Measurements from ENCODE around the gene CANT1. TPM values are rescaled to one million over a fixed set of nuclear protein-coding genes. Genes with fewer than 3 reads are reported as not detected.
A peak's percentile ranks its signal among the peaks of the same experiment; 100 is the strongest.

The CANT1 gene
- total RNA-seq, 5 donors from 2014 or later (not counting 1 experiment from before 2014, with no cell fraction given) = 46.2 to 63.1 (median 57.7) TPM

GRCh38 chr17:78993981-78994671, 15.4 kb downstream of the CANT1 start:
- CTCF ChIA-PET = no interaction called here

GRCh38 chr17:78993241-78993956, 16.2 kb downstream of the CANT1 start:
- CTCF ChIA-PET = interaction anchor here (0.5 to 0.6 kb wide), 2 partner anchors 25 to 70 kb away, joined by 3 to 6 read pairs; no protein-coding TSS in a partner anchor
- no peak overlapping the region for H3K4me3 Mint-ChIP-seq
- H3K9me3 Mint-ChIP-seq = no peaks in the 10 kb centered on the region
- H3K9me3 ChIP-seq = no peaks in the 10 kb centered on the region
- peaks cover 4 to 8% (median 5%) of the 10 kb centered on the region in 3 donors for H3K4me1 Mint-ChIP-seq
- 83% methylated on average over 49 of the region's 49 CpGs for WGBS (ENCODE audit: insufficient coverage)
- no peak overlapping the region for H3K4me3 ChIP-seq (ENCODE audit: control insufficient read depth in 1 of 2, extremely low read depth in 1 of 2, low read length in 1 of 2)
- no peak overlapping the region for H3K27ac ChIP-seq (ENCODE audit: low read length)
- peaks cover 12 to 68% of the 10 kb centered on the region in 2 donors for H3K36me3 ChIP-seq (ENCODE audit: control insufficient read depth in 2 of 2, extremely low read depth in 1 of 2, insufficient read depth in 1 of 2, low read length in 1 of 2)
- H3K4me1 ChIP-seq (ENCODE audit: control insufficient read depth in 1 of 2, extremely low read depth in 1 of 2, insufficient read depth in 2 of 2, low read length in 2 of 2) = no peaks in the 10 kb centered on the region
- H3K27me3 ChIP-seq (replicated peaks in 1 of 2; ENCODE audit: control insufficient read depth in 2 of 2, extremely low read depth in 1 of 2, insufficient read depth in 2 of 2, low read length in 1 of 2) = no peaks in the 10 kb centered on the region
- no peaks in the 10 kb centered on the region for H3K27me3 Mint-ChIP-seq
- no peak overlapping the region for H3K27ac Mint-ChIP-seq
- peaks cover 51% of the 10 kb centered on the region for H3K36me3 Mint-ChIP-seq
- peak in 27 of 35 experiments; percentile 14 to 70 (median 46) for DNase-seq
- POLR2A ChIA-PET = no interaction called here
- peak; percentile 61 to 73 (median 69) for ATAC-seq (replicated peaks in 1 of 4)

More at GRCh38 chr17:78993981-78994671, 15.4 kb downstream of the CANT1 start:
- peaks cover 51% of the 10 kb centered on the region for H3K36me3 Mint-ChIP-seq
- H3K4me3 ChIP-seq (ENCODE audit: control insufficient read depth in 1 of 2, extremely low read depth in 1 of 2, low read length in 1 of 2) = no peak overlapping the region
- H3K9me3 ChIP-seq = no peaks in the 10 kb centered on the region
- POLR2A ChIA-PET = no interaction called here
- ATAC-seq (replicated peaks in 1 of 4) (no peak), DNase-seq (no peak)
- H3K27ac ChIP-seq (ENCODE audit: low read length) = no peak overlapping the region
- H3K4me1 ChIP-seq (ENCODE audit: control insufficient read depth in 1 of 2, extremely low read depth in 1 of 2, insufficient read depth in 2 of 2, low read length in 2 of 2) = no peaks in the 10 kb centered on the region
- 100% methylated on average over 5 of the region's 22 CpGs for WGBS (ENCODE audit: insufficient coverage)
- peaks cover 4 to 8% (median 5%) of the 10 kb centered on the region in 3 donors for H3K4me1 Mint-ChIP-seq
- H3K9me3 Mint-ChIP-seq = no peaks in the 10 kb centered on the region
- peaks cover 12 to 73% of the 10 kb centered on the region in 2 donors for H3K36me3 ChIP-seq (ENCODE audit: control insufficient read depth in 2 of 2, extremely low read depth in 1 of 2, insufficient read depth in 1 of 2, low read length in 1 of 2)
- peak overlapping the region in 1 of 2 donors; percentile 11 for H3K27ac Mint-ChIP-seq
- no peak overlapping the region for H3K4me3 Mint-ChIP-seq
- no peaks in the 10 kb centered on the region for H3K27me3 ChIP-seq (replicated peaks in 1 of 2; ENCODE audit: control insufficient read depth in 2 of 2, extremely low read depth in 1 of 2, insufficient read depth in 2 of 2, low read length in 1 of 2)
- H3K27me3 Mint-ChIP-seq = no peaks in the 10 kb centered on the region

GRCh38 chr17:78992542-78993212, 16.9 kb downstream of the CANT1 start:
- Histone ChIP-seq H3K4me1 (ENCODE audit: control insufficient read depth in 1 of 2, extremely low read depth in 1 of 2, insufficient read depth in 2 of 2, low read length in 2 of 2) (no peaks in the 10 kb centered on the region), H3K36me3 (ENCODE audit: control insufficient read depth in 2 of 2, extremely low read depth in 1 of 2, insufficient read depth in 1 of 2, low read length in 1 of 2) (peaks cover 12 to 61% of the 10 kb centered on the region in 2 donors), H3K27me3 (replicated peaks in 1 of 2; ENCODE audit: control insufficient read depth in 2 of 2, extremely low read depth in 1 of 2, insufficient read depth in 2 of 2, low read length in 1 of 2) (no peaks in the 10 kb centered on the region), H3K27ac (ENCODE audit: low read length) (no peak overlapping the region), H3K9me3 (no peaks in the 10 kb centered on the region), H3K4me3 (ENCODE audit: control insufficient read depth in 1 of 2, extremely low read depth in 1 of 2, low read length in 1 of 2) (no peak overlapping the region)
- Mint-ChIP-seq H3K27me3 (no peaks in the 10 kb centered on the region), H3K27ac (no peak overlapping the region), H3K4me3 (no peak overlapping the region), H3K4me1 (peaks cover 4 to 8% (median 5%) of the 10 kb centered on the region in 3 donors), H3K9me3 (no peaks in the 10 kb centered on the region), H3K36me3 (peaks cover 46% of the 10 kb centered on the region)
- WGBS (ENCODE audit: insufficient coverage) = 90% methylated on average over 2 of the region's 12 CpGs
- ChIA-PET CTCF (interaction anchor here (0.5 to 0.6 kb wide), 3 partner anchors 26 to 1650 kb away, joined by 3 to 6 read pairs (median 3); no protein-coding TSS in a partner anchor), POLR2A (no interaction called here)
- ATAC-seq (replicated peaks in 1 of 4) = no peak
- no peak for DNase-seq

- Mint-ChIP-seq H3K4me3 (no peak overlapping the region), H3K27ac (no peak overlapping the region), H3K9me3 (no peaks in the 10 kb centered on the region), H3K4me1 (peaks cover 6 to 10% (median 6%) of the 10 kb centered on the region in 3 donors), H3K27me3 (no peaks in the 10 kb centered on the region), H3K36me3 (peaks cover 44% of the 10 kb centered on the region)
- Histone ChIP-seq H3K9me3 (no peaks in the 10 kb centered on the region), H3K27me3 (replicated peaks in 1 of 2; ENCODE audit: control insufficient read depth in 2 of 2, extremely low read depth in 1 of 2, insufficient read depth in 2 of 2, low read length in 1 of 2) (no peaks in the 10 kb centered on the region), H3K27ac (ENCODE audit: low read length) (no peak overlapping the region), H3K4me1 (ENCODE audit: control insufficient read depth in 1 of 2, extremely low read depth in 1 of 2, insufficient read depth in 2 of 2, low read length in 2 of 2) (peaks cover under 1 to 1% of the 10 kb centered on the region in 2 experiments), H3K4me3 (ENCODE audit: control insufficient read depth in 1 of 2, extremely low read depth in 1 of 2, low read length in 1 of 2) (no peak overlapping the region), H3K36me3 (ENCODE audit: control insufficient read depth in 2 of 2, extremely low read depth in 1 of 2, insufficient read depth in 1 of 2, low read length in 1 of 2) (peaks cover 12 to 55% of the 10 kb centered on the region in 2 donors)
- ChIA-PET POLR2A (no interaction called here), CTCF (interaction anchor here in 1 of 2 donors (0.5 to 0.6 kb wide), 2 partner anchors 10 to 1650 kb away, joined by 3 to 8 read pairs; no protein-coding TSS in a partner anchor)
- DNase-seq = no peak
- WGBS (ENCODE audit: insufficient coverage) = 96% methylated on average over 7 of the region's 22 CpGs
- ATAC-seq (replicated peaks in 1 of 4) = no peak
Measured at GRCh38 chr17:78991906-78992532, 17.5 kb downstream of the CANT1 start.

- no peak for ATAC-seq (replicated peaks in 1 of 4)
- ChIA-PET POLR2A (no interaction called here), CTCF (interaction anchor here in 1 of 2 donors (0.5 kb wide), 1 partner anchor 11 kb away, joined by 8 read pairs; no protein-coding TSS in a partner anchor)
- Mint-ChIP-seq H3K9me3 (no peaks in the 10 kb centered on the region), H3K27ac (no peak overlapping the region), H3K27me3 (no peaks in the 10 kb centered on the region), H3K4me1 (peaks cover 14 to 19% (median 15%) of the 10 kb centered on the region in 3 donors), H3K4me3 (no peak overlapping the region), H3K36me3 (peaks cover 38% of the 10 kb centered on the region)
- no peak for DNase-seq
- no peak overlapping the region for H3K27ac ChIP-seq (ENCODE audit: low read length)
- peaks cover 12 to 47% of the 10 kb centered on the region in 2 donors for H3K36me3 ChIP-seq (ENCODE audit: control insufficient read depth in 2 of 2, extremely low read depth in 1 of 2, insufficient read depth in 1 of 2, low read length in 1 of 2)
- 96% methylated on average over 25 of the region's 33 CpGs for WGBS (ENCODE audit: insufficient coverage)
- no peaks in the 10 kb centered on the region for H3K27me3 ChIP-seq (replicated peaks in 1 of 2; ENCODE audit: control insufficient read depth in 2 of 2, extremely low read depth in 1 of 2, insufficient read depth in 2 of 2, low read length in 1 of 2)
- H3K4me3 ChIP-seq (ENCODE audit: control insufficient read depth in 1 of 2, extremely low read depth in 1 of 2, low read length in 1 of 2) = no peak overlapping the region
- H3K9me3 ChIP-seq = no peaks in the 10 kb centered on the region
- H3K4me1 ChIP-seq (ENCODE audit: control insufficient read depth in 1 of 2, extremely low read depth in 1 of 2, insufficient read depth in 2 of 2, low read length in 2 of 2) = peaks cover 8 to 9% of the 10 kb centered on the region in 2 experiments
Measured at GRCh38 chr17:78991017-78991738, 18.4 kb downstream of the CANT1 start.
